Loucy (cell line): ENCODE results near the gene RPRD1A.

Experiments used
- EZH2phosphoT487 ChIP-seq: fragments of 200-600 bp; IDR thresholded peaks from 2 replicates; pipeline ENCODE4 v1.6.1; 2018; ENCODE audit warnings: antibody characterized with exemption, mild to moderate bottlenecking, moderate library complexity, borderline replicate concordance
- TF ChIP-seq, protein P1 (sequence below): fragments of 200-600 bp; sonication (generic); conservative IDR thresholded peaks from 2 replicates; pipeline ENCODE4 v1.5.1; 2014; ENCODE audit warnings: mild to moderate bottlenecking, antibody characterized with exemption, low read length

DNA sequence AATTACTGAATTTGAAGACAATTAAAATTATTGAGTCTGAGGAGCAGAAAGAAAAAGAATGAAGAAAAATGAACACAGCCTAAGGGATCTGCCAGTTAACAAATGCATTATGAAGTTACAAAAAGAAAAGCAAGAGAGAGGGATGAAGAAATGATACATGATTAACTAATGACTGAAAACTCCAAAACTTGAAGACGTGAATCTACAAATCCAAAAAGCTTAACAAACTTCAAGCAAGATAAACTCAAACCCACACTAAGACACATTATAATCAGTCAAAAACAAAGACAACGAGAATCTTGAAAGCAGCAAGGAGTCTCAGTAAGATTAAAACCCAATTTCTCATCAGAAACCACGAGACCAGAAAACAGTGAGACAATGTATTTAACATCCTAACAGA is 15.6 kb downstream of the RPRD1A start:
- TF ChIP-seq, protein P1, sequence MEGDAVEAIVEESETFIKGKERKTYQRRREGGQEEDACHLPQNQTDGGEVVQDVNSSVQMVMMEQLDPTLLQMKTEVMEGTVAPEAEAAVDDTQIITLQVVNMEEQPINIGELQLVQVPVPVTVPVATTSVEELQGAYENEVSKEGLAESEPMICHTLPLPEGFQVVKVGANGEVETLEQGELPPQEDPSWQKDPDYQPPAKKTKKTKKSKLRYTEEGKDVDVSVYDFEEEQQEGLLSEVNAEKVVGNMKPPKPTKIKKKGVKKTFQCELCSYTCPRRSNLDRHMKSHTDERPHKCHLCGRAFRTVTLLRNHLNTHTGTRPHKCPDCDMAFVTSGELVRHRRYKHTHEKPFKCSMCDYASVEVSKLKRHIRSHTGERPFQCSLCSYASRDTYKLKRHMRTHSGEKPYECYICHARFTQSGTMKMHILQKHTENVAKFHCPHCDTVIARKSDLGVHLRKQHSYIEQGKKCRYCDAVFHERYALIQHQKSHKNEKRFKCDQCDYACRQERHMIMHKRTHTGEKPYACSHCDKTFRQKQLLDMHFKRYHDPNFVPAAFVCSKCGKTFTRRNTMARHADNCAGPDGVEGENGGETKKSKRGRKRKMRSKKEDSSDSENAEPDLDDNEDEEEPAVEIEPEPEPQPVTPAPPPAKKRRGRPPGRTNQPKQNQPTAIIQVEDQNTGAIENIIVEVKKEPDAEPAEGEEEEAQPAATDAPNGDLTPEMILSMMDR, result no peak
- TF ChIP-seq EZH2phosphoT487, result no peak
